Measurements from ENCODE around the gene CLNK.

Gene CLNK, protein sequence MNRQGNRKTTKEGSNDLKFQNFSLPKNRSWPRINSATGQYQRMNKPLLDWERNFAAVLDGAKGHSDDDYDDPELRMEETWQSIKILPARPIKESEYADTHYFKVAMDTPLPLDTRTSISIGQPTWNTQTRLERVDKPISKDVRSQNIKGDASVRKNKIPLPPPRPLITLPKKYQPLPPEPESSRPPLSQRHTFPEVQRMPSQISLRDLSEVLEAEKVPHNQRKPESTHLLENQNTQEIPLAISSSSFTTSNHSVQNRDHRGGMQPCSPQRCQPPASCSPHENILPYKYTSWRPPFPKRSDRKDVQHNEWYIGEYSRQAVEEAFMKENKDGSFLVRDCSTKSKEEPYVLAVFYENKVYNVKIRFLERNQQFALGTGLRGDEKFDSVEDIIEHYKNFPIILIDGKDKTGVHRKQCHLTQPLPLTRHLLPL

GRCh38 chr4:10684631-10685030, at the start of gene CLNK:
CLNK (minus strand) TSS chr4:10684768; CDS start chr4:10667869, 16,899 bp downstream.
- DNase-seq = no peak

DNA sequence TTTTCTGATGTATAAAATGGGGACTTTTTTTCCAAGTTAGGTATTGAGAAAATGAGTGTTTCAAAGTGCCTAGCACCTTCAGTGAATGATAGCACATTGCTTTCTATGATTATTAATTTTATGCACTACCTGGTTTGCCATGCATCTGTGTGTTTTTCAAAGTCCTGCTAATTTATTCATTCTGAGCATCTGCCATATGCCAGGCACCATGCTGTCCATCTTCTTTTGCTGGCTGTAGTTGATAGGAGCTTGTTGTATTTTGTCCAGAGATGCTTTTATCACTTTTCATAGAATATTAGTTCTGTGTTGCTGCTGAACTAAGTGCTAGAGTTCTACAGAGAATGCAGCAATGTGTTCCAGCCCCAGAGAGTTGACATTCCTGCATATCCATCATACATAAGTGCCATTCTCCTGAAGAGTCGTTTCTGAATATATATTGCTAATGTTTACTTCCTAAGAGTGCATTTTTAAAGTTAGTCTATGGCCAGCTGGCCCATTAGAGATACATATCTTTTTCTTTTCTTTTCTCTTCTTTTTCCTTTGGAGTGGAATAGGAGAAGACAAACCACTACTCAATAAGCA, 49.0 kb upstream of the CLNK start:
- DNase-seq = no peak

GRCh38 chr4:10732914-10733415, 48.4 kb upstream of the CLNK start:
- peak; percentile 9 for DNase-seq

- peak; percentile 75 for DNase-seq
Measured at GRCh38 chr4:10732235-10732913, 47.8 kb upstream of the CLNK start.

DNA sequence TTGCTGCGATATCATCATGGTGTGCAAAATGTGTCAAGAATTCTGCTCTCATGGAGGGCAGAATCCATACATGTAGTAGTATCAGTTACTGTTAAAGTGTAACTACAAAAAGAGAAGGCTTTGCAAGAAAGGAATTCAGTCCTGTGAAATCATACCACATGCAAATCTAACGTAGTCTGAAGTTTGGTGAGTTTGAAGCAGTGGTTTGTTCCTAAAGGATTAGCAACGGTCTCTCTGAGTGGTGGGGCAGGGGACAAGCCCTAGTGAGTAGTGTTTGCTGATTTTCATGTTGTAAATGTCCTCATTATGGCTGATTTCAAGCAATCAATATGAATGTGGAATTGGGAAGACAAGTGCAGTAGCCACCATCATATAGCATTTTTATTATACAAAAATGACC, 47.1 kb upstream of the CLNK start:
- no peak for DNase-seq

- no peak for DNase-seq
Measured at GRCh38 chr4:10731162-10731561, 46.6 kb upstream of the CLNK start.

DNA sequence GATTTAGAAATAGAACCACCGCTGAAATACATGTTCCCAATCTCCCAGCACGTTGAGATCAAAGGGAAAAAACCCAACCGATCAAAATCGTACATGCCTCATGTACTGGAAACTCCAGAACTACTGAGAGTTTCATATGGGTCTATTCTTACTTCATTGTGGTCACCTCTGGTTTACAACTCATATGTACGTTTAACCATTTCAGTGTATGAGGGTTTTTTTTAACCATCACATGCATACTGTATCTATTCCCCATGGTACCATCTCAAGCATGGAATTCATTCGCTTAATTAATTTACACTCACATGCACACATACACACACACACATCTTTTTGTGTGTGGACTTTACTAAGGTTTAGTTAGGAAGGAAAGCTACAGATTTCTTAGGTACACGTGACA, 46.0 kb upstream of the CLNK start:
- peak; percentile 61 for DNase-seq

GRCh38 chr4:10730019-10730418, 45.5 kb upstream of the CLNK start:
- DNase-seq = peak; percentile 49

- DNase-seq = no peak
Measured at GRCh38 chr4:10729366-10729765, 44.8 kb upstream of the CLNK start.

GRCh38 chr4:10728016-10728415, 43.4 kb upstream of the CLNK start:
- no peak for DNase-seq

DNA sequence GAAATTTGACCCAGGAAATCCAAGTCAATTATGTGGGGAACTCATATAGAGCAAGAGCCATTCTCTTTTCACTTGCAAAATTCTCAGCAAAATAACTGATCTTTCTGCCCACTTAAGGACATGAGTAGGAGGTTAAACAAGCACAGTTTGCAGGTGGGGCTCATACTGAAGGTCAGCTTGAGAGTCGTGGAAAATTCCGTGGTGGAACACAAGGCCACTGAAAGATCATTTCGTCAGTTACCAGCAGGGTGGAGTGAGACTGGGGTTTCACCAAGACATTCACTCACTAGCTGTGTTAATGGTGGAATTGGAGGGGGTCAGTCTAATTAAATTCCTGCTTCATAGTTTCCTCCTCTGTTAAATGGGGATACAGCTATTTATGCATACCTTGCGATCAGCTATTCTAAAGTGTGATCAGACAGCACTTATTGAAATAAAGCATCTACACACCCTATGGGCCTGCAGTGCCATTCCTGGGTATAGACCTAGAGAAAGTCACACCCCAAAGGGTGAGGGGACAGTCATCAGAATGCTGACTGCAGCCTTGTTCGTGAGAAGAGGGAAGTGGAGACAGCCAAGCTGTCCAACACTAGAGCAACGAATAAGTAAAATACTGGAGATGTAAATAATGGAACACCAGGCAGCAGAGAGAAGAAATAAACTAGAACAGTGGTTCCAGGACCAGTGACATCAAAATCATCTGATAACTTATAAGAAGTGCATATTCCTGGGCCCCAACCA, 42.7 kb upstream of the CLNK start:
- DNase-seq = no peak

DNA sequence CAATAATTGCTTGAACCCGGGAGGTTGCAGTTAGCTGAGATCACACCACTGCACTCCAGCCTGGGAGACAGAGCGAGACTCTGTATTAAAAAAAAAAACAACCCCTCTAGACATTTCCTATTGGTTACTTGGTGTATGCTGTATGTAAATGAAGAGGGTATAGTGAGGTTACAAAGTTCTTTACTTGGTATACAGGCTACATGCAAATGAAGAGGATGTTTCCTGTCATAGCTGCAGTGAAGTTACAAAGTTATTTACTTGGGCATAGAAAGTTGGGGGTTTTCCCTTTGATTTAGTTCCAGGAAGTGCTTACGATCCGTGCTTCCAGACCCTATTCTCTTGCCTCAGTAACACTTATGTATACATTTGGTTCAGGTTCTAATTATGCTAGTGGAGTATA, 38.4 kb upstream of the CLNK start:
- DNase-seq = peak; percentile 50

- no peak for DNase-seq
Measured at GRCh38 chr4:10721616-10722015, 37.0 kb upstream of the CLNK start.

GRCh38 chr4:10716163-10716562, 31.6 kb upstream of the CLNK start:
- DNase-seq = no peak

GRCh38 chr4:10715696-10716095, 31.1 kb upstream of the CLNK start:
- DNase-seq = no peak

- no peak for DNase-seq
Measured at GRCh38 chr4:10715135-10715534, 30.6 kb upstream of the CLNK start.

DNA sequence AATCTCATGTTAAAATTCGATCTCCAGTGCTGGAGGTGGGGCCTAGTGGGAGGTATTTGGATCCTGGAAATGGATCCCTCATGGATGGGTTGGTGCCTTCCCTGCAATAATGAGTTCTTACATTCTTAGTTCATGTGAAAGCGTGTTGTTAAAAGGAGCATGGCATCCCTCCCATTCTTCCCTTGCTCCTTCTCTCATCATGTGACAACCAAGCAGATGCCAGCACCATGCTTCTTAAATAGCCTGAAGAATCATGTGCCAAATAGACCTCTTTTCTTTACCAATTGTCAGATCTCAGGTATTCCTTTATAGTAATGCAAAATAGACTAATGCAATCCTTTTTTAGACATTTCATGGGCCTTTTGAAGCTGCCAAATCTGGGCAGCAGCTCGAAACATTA, 29.0 kb upstream of the CLNK start:
- no peak for DNase-seq

DNA sequence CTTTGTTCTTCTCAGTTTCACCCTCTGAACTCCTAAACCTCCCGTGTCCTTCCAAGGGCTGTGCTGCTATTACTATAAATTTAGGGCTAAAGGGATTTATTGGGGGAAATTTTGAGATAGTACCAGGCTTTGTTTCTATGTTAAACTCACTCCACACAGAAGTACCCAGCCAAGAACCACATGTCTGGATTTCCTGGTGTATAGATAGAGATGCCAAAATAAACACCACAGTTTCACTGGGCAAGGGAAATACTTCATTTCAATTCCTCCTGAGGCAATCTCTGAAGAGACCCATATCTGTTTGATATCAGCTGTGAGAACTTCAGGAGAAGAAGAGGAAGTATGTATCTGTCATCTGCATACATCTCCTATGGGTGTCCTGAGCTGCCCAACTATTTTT, 21.7 kb upstream of the CLNK start:
- DNase-seq = no peak

DNA sequence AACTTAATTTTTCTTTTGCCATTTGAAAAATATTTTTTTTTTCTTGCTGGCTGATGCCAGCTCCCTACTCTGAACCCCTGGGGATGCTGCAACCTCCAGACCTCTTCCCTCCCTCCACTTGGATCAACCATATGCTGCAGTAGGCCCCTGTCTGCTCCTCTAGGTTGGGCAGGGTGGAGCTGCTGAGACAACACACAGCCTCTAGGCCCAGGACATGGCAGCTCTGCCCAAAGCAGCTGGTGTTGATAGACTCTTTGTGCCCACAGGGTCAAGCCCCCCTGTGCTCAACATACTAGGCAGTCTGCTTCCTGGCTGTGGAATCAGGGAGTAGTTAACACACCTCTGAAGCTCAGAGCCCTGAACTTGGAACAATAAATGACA, 19.9 kb upstream of the CLNK start:
- DNase-seq = no peak

- DNase-seq = no peak
Measured at GRCh38 chr4:10703766-10704429, 19.3 kb upstream of the CLNK start.

- no peak for DNase-seq
Measured at GRCh38 chr4:10703156-10703555, 18.6 kb upstream of the CLNK start.

DNA sequence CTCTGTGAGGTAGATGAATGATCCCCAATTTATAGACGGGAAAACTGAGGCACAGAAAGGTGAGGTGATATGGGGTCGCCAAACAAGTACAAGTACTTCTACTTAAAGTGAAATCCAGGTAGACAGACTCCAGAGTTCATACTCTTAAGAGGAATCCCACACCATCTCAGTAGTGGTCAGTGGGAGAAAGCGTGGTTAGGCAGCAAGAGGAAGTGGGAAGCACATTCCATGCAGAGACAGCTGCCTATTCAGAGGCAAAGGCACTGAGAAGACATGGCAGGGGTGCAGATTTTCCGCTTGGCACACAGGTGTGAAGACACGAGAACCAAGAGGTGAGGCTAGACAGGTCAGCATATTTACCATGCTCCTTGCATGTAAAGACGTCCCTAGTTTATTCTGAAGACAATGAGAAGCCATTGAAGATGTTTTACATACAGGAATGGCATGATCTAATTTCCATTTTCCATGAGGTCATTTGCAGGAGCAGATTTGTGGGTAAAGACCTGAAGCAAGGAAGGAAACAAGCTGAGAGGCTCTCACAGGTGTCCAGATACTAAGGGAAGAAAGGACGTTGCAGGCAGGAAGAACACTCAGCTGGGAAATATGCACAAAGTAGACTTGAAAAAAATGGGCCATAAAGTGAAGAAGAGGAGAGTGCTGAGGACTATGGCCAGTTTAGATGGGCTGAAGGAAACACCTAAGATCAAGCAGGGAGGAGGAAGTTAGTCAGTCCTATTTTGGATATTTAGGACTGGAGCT, 17.3 kb upstream of the CLNK start:
- DNase-seq = no peak
